ENCODE measurements around the gene CORIN. TPM values are rescaled to one million over a fixed set of nuclear protein-coding genes. Genes with fewer than 3 reads are reported as not detected.

The CORIN gene
- total RNA-seq, 1 experiment from 2014 or later = 0.03 TPM

DNA sequence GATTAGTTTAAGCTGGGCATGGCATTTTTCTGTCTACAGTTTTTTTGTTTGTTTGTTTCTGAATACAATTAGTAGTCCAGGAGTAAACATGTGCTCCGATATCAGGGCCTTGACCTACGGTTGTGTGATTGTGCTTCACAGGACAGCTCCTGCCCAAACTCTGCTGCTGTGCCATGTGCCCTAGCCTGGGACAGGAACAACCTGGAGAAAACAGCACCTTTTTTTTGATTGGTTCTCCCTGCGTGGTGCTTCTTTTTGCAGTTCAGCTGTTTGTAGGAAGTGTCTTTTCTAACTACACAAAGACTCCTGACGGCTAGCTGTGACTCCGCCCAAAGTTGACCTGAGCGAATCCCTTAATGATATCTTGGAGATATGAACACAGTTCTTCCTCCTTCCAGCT lies 194.0 kb downstream of the CORIN start:
- in situ Hi-C loops (cut with HindIII; ENCODE audit: low pct_unique_long_range_greater_than_20kb, low sequenced_read_pairs) = no loop called here
- no peak for DNase-seq (ENCODE audit: low read depth, low spot score)

DNA sequence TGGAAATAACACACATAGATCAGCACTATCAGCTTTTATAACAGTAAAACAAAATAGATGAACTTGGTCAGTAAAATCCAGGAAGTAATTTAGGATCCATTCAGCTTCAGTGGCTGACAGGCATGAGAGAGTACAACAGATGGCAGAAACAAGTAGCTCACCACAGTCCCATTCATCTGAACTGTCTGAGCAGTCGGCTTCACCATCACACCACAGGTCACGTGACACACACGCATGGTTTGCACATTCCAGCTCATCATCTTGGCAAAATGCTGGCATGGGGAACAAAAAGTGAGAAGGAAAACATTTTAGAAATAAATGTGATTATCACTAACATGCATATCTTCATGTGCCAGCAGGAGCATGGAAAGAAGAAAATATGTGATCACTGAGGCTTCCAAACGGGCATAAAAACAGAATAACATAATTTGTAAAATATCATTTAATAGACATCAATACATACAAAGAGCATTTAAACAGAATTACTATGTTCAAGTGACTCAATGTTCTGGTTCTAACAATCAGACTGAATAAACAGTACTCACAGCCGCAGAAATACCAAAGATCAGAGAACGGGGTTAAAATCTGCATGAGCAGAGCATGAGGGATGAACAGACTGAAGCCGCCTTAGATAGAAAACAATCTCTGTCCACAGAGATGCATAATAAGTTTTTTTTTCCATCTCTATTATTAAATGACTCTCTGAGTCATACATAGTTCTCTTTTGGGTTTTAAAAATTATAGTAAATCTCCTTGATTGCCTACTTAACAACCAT lies 194.7 kb downstream of the CORIN start:
- in situ Hi-C loops (cut with HindIII; ENCODE audit: low pct_unique_long_range_greater_than_20kb, low sequenced_read_pairs) = no loop called here
- peak; percentile 26 for DNase-seq (ENCODE audit: low read depth, low spot score)

DNA sequence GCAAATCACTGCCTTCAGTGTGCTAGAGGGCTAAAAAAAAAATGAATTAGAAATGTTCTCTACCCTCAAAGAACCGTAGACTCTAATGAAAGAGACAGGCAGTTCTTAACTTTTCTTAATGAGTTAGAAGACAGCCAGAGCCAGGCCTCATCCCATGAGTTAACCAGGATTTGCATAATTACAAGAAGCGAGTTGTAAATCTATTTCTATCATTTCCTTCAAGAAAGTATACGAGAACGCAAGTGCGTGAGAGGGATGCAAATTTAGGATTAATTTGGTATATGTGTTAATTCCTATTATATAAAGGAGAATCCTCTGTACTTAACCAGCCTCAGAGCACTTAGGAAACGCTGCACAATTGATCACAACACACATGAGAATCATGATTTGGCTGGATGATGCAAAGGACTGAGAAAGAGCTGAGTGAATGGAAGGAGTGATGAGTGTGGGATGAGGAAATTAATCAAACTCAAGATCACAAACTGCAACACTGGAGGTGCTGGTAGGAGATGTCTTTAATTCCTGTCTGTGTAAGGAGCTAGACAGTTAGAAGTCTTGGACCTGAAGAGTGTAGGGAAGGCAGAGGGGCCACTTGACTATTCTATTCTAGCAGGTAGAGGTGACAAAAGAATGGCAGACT lies 195.6 kb downstream of the CORIN start:
- in situ Hi-C loops (cut with HindIII; ENCODE audit: low pct_unique_long_range_greater_than_20kb, low sequenced_read_pairs) = no loop called here

DNA sequence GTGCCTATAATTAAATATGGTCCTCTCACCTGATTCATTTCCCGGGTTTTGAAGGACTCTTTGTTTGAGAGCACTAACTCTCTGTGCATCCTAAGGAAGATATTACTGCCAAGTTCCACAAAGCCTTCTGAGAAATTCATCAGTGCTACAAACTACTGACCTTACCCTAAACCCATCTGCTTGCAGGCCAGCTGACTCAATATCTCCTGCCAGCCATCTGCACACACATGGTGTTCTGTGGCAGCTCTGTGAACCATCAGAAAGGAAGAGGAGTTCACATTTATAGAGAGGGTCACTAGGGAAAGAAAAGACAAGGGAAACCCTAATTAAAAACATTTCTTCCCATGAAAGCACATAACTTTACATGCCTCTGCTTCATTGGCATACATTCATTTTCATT lies 196.1 kb downstream of the CORIN start:
- in situ Hi-C loops (cut with HindIII; ENCODE audit: low pct_unique_long_range_greater_than_20kb, low sequenced_read_pairs) = no loop called here
- DNase-seq (ENCODE audit: low read depth, low spot score) = no peak

More for the DNA sequence above, 195.6 kb downstream of the CORIN start:
- DNase-seq (ENCODE audit: low read depth, low spot score) = no peak

DNA sequence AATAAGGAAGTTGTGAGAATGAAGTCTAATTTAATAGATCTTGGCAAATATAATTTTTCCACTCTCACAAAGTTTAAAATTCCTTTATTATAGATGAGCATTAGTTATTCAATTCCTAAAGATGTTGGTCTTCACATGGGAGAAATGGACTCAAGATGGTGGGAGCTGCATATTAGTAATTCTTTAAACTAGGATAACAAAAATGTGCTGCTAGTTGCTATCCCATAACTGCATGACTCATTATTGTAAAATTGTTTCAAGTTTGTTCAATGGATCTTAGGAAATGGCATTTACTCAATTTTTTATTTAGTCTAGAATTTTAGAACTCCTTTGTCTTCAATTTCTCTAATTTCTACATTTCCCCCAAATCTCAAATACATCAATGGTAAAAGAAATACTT lies 197.0 kb downstream of the CORIN start:
- DNase-seq (ENCODE audit: low read depth, low spot score) = no peak
- in situ Hi-C loops (cut with HindIII; ENCODE audit: low pct_unique_long_range_greater_than_20kb, low sequenced_read_pairs) = no loop called here

DNA sequence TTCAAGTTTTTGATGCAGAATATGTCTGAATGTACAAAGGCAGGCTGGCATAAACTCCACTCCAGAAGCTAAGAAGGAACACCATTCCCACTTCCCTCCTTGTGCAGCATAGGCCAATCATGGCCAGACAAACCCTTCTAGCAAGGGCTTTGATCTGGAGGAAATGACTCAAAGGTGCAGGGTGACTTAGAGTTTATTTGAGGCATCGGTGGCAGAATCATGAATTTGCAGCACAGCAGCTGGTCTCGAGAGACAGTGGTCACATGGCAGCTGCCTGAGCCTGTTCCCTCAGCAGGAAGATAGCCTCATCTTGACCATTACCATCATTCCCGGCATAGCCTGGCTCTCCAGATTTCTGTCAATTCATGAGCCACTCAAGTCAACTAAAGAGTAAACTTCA lies 198.3 kb downstream of the CORIN start:
- in situ Hi-C loops (cut with HindIII; ENCODE audit: low pct_unique_long_range_greater_than_20kb, low sequenced_read_pairs) = no loop called here
- no peak for DNase-seq (ENCODE audit: low read depth, low spot score)

DNA sequence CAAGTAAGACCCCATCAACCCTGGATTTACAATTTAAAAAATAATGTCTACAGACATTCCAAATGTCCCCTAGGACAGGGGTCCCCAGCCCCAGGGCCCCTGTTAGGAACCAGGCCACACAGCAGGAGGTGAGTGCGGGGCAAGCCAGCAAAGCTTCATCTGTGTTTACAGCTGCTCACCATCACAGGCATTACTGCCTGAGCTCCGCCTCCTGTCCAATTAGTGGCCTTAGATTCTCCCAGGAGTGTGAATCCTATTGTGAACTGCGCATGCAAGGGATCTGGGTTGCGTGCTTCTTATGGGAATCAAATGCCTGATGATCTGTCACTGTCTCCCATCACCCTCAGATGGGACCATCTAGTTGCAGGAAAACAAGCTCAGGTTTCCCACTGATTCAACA lies 206.7 kb downstream of the CORIN start:
- in situ Hi-C loops (cut with HindIII; ENCODE audit: low pct_unique_long_range_greater_than_20kb, low sequenced_read_pairs) = no loop called here
- DNase-seq (ENCODE audit: low read depth, low spot score) = no peak

DNA sequence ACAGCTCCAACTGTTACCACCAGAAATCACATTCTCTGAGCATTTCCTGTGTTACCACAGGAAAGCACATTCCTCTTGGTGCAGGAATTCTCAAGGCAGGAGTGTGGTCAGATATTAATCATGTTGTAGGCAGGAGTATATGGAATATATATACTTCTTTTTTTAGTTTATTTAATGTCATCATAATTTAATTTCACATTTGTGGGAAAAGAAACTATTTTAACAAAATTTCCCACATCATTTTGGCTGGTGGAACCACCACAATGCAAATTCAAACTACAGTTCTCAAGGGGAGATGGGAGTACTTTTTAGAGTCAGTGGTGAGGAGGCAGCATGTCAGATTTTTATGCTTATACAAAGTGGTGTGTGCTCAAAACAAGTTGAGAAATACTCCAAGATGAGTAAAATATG lies 213.8 kb downstream of the CORIN start:
- DNase-seq (ENCODE audit: low read depth, low spot score) = no peak
- in situ Hi-C loops (cut with HindIII; ENCODE audit: low pct_unique_long_range_greater_than_20kb, low sequenced_read_pairs) = no loop called here

DNA sequence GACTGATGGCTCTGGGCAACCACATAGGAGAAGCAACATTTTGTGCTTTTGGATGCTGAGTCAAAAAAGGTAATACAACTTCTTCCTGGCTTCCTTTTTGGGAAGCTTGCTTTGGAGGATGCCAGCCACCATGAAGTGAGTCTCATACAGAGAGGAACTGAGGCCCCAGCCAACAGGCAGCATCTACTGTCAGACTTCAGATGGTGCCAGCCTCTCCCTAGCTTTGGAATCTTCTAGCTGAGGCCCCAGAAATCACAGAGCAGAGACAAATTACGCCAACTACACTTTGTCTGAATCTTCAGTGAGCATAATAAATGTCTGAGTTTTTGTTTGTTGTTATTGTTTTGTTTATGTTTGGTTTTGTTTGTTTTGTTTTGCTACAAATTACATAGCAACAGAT lies 216.7 kb downstream of the CORIN start:
- in situ Hi-C loops (cut with HindIII; ENCODE audit: low pct_unique_long_range_greater_than_20kb, low sequenced_read_pairs) = no loop called here
- no peak for DNase-seq (ENCODE audit: low read depth, low spot score)

DNA sequence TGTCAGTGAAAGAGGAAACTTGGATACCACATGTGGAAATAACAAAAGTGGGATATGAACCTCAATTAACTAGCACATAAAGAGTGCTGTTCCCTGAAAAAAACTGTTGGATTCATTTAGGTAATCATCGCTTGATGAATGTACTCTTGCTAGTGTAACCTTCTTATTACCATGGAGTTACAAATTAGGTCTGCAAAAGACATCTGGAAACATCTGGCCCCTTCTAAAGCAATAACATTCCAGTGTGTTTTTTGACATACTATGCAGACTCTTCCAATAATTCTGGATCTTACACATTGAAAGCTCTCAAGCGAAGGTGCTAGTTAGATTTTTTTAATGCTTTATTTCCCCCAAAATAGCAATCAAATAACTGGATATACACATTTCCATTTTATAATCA lies 218.2 kb downstream of the CORIN start:
- DNase-seq (ENCODE audit: low read depth, low spot score) = no peak
- in situ Hi-C loops (cut with HindIII; ENCODE audit: low pct_unique_long_range_greater_than_20kb, low sequenced_read_pairs) = no loop called here

DNA sequence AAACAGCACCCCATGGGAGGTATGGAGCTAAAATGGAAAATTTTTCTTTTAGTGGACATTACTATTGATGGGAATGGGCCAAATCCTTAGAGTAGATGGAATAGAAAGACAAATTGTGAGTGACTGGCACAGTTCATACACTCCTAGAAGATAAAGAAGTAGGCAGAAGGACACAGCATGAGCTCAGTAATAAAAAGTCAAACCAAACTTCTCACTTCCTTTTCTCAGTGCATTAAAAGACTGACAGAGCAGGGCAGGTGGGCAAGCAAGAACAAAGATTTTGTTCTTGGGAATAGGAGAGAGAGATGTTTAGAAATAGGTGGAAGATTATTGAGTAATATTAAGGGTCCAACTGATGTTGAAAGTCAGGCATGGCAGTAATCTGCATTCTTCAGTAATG lies 220.3 kb downstream of the CORIN start:
- no peak for DNase-seq (ENCODE audit: low read depth, low spot score)
- in situ Hi-C loops (cut with HindIII; ENCODE audit: low pct_unique_long_range_greater_than_20kb, low sequenced_read_pairs) = no loop called here

DNA sequence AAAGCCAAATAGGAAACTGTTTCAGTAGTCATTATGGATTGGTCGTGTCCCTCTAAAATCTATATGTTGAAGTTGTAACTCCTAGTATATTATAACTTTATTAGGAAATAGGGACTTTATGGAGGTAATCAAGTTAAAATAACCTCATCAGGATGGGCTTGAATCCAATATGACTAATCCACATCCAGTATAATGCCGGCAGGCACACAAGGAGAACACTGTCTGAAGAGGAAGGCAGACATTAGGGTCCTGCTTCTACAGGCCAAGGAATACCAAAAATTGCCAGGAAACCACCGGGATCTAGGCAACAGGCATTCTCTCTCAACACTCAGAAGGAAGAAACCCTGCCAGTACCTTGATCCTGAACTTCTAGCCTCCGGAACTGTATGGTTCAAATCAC lies 222.5 kb downstream of the CORIN start:
- in situ Hi-C loops (cut with HindIII; ENCODE audit: low pct_unique_long_range_greater_than_20kb, low sequenced_read_pairs) = no loop called here
- no peak for DNase-seq (ENCODE audit: low read depth, low spot score)

DNA sequence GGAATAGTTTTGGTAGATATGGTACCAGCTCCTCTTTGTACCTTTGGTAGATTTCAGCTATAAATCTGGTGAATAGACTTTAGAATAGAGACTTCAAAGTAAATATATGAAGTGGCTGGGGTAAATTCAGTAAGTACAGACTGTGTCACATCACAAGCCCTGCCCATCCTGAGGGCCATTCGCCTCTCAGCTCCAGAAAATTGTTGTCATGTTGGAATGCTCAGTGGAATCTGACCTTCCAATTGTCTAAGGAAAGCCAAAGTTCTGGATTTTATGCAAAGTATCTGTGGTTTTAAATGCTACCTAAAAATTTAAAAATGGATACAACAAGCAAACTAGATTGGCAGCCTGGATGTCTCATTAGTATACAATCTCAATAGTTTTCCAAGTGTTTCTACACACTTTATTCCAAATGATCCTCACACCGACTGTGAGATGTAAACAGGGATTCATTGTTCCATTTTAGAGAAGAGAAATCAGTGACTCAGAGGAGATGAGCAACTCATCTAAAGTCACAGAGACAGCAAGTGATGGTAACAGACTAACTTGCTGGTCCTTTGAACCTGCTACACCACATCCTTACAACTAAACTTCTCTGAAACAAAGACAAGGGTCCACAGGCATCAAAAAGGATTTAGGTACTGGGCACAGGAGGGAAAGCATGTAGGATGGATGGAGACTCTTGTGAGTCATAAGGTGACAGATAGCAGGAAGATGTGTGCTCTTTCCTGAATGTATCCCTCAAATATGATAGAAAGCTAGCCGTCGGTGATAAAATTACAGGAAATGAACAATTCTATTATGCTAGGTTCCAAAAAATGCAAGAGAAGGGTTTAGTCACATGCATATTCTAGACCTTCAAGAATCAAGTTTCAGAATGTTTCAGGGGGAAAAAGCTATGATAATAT lies 225.5 kb downstream of the CORIN start:
- DNase-seq (ENCODE audit: low read depth, low spot score) = no peak
- in situ Hi-C loops (cut with HindIII; ENCODE audit: low pct_unique_long_range_greater_than_20kb, low sequenced_read_pairs) = no loop called here

DNA sequence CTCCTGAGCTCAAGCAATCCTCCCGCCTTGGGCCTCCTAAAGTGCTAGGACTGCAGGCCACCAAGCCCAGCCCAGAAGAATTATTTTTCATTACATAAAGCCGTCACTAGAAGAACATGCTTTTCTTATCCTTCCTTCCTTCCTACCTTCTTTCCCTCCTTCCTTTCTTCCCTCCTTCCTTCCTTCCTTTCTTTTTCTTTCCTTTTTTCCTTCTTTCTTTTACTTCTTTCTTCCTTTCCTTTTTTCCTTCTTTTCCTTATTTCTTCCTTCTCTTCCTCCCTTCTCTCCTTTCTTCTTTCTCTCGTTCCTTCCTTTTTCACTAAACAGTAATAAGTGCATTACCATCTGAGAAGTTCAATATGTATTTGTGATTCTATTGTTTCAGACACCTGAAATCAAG lies 231.4 kb downstream of the CORIN start:
- in situ Hi-C loops (cut with HindIII; ENCODE audit: low pct_unique_long_range_greater_than_20kb, low sequenced_read_pairs) = no loop called here
- DNase-seq (ENCODE audit: low read depth, low spot score) = no peak

DNA sequence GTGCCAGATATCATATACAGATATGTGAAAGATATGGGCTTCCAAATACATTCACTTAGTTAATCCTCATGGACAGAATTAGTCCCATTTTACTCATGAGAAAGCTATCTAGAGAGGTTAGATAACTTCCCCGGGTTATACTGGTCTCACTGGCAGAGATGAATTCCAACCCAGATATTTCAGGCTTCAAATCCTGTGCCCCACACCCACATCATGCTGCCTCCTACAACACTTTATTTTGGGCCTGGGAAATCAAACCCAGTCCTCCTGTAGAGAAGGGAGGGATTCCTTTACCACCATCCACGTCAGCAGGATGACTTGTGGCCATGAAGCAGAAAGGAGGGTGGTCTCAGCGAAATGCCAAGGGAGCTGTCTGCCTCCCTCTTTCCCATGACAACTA lies 239.0 kb downstream of the CORIN start:
- no peak for DNase-seq (ENCODE audit: low read depth, low spot score)
- in situ Hi-C loops (cut with HindIII; ENCODE audit: low pct_unique_long_range_greater_than_20kb, low sequenced_read_pairs) = no loop called here

DNA sequence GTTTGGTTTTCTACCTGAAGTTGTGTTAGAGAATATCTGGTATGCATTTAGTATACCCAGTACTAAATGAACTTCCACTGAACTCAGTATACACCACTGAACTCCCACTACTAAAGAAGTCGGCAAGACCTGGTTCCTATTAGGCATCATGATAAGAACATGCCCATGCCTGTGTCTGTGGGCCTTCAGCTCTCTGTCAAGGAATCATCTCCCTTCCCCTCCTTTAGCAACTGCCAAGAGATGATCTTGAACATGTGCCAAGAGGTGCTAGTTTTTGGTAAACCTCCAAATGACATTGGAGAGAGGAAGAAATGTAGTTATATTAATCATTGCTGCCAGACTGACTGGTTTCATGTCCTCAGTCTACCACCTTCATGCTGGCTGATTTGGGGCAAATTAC lies 239.5 kb downstream of the CORIN start:
- in situ Hi-C loops (cut with HindIII; ENCODE audit: low pct_unique_long_range_greater_than_20kb, low sequenced_read_pairs) = no loop called here
- no peak for DNase-seq (ENCODE audit: low read depth, low spot score)

DNA sequence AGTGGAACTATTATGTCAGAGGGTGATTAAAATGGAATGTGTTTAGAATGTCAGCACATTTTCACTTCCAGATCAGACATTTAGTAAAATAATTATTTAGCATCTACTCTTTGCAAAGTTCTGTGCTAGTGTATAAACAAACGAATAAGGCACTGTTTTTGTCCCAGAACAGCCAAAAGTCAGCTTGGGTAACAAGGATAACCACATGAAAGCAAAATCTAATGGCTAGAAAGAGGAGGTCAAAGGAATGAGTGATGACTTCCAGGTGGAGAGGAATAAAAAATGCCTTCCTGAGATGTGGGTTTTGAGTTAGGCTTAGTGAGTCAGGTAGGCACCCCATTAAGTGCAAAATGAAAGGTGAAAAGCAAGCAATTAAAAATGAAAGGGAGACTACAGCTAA lies 240.2 kb downstream of the CORIN start:
- in situ Hi-C loops (cut with HindIII; ENCODE audit: low pct_unique_long_range_greater_than_20kb, low sequenced_read_pairs) = no loop called here
- DNase-seq (ENCODE audit: low read depth, low spot score) = no peak

DNA sequence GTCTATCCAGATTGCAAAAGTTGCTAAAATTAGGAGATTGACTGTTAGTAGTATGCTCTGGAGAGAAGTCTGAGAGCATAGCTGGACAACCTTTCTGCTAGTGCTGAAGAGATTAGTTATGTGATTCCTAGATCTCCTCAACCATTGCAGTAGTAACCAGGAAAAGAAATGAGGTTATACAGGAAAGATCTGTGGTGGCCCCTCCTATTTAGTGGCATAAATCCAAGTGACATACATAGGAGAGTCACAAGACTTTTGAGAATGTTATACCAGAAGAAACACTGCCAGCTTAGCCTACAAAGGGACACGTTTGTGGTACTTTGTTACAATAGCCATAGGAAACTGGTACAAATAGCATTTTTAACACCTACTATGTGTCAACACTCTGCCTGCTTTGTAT lies 247.5 kb downstream of the CORIN start:
- DNase-seq (ENCODE audit: low read depth, low spot score) = no peak
- in situ Hi-C loops (cut with HindIII; ENCODE audit: low pct_unique_long_range_greater_than_20kb, low sequenced_read_pairs) = no loop called here

Data from SK-MEL-5 (cell line).